Ishikawa (cell line): ENCODE results near the gene CDCA3.

Experiments used
- CREB1 ChIP-seq: IDR thresholded peaks from 2 replicates; pipeline ENCODE4 v1.6.1; 2012; ENCODE audit warnings: low read depth
- EP300 ChIP-seq: IDR thresholded peaks from 2 replicates; pipeline ENCODE4 v1.6.1; 2012; ENCODE audit warnings: borderline replicate concordance
- FOXM1 ChIP-seq: IDR thresholded peaks from 2 replicates; pipeline ENCODE4 v1.6.1; 2012; ENCODE audit warnings: low read depth, borderline replicate concordance
- MAX ChIP-seq: IDR thresholded peaks from 2 replicates; pipeline ENCODE4 v1.6.1; 2012
- TAF1 ChIP-seq: IDR thresholded peaks from 2 replicates; pipeline ENCODE4 v1.6.1; 2012; ENCODE audit warnings: low read depth, mild to moderate bottlenecking
- TCF12 ChIP-seq: IDR thresholded peaks from 2 replicates; pipeline ENCODE4 v1.6.1; 2012; ENCODE audit warnings: low read depth
- ZBTB7A ChIP-seq: IDR thresholded peaks from 2 replicates; pipeline ENCODE4 v1.6.1; 2012; ENCODE audit warnings: low read depth

GRCh38 chr12:6858799-6859198 lies 7.7 kb upstream of the CDCA3 start:
- TF ChIP-seq TAF1 (no peak), MAX (no peak), TCF12 (no peak), ZBTB7A (no peak), EP300 (no peak), CREB1 (no peak), FOXM1 (no peak)
